Chondrocyte (in vitro differentiated cells): ENCODE results near the gene OTOS. TPM values are rescaled to one million over a fixed set of nuclear protein-coding genes. Genes with fewer than 3 reads are reported as not detected.

ENCODE experiments used
- DNase-seq: peaks from one replicate; pipeline ENCODE4 v3.0.0; 2021; ENCODE audit warnings: mixed read lengths, low spot score
- H3K27ac Mint-ChIP-seq: one replicate; pipeline ENCODE4 v1.8.0; 2021; ENCODE audit warnings: mild to moderate bottlenecking, moderate library complexity, mixed read lengths; ENCODE audit not compliant: unreplicated experiment
- H3K27me3 Mint-ChIP-seq: 2 replicates; pipeline ENCODE4 v1.8.0; 2021; ENCODE audit warnings: low read depth, mixed read lengths
- H3K36me3 Mint-ChIP-seq: 2 replicates; pipeline ENCODE4 v1.8.0; 2021; ENCODE audit warnings: low read depth, mixed read lengths
- H3K4me1 Mint-ChIP-seq: 2 replicates; pipeline ENCODE4 v1.8.0; 2021; ENCODE audit warnings: low read depth, mild to moderate bottlenecking, mixed read lengths
- H3K4me3 Mint-ChIP-seq: one replicate; pipeline ENCODE4 v1.8.0; 2021; ENCODE audit warnings: mild to moderate bottlenecking, moderate library complexity, mixed read lengths; ENCODE audit not compliant: unreplicated experiment
- H3K9me3 Mint-ChIP-seq: 2 replicates; pipeline ENCODE4 v1.8.0; 2021; ENCODE audit warnings: low read depth, mixed read lengths
- total RNA-seq: library from RNA; stranded (reverse); gene quantifications from 3 replicates; pipeline ENCODE4 v1.2.1, GENCODE V29; 2021
- TF ChIP-seq, protein P1 (sequence below): fragments of 200-600 bp; sonication (generic); IDR thresholded peaks from 2 replicates; pipeline ENCODE4 v1.5.0; 2021; ENCODE audit warnings: antibody characterized with exemption, mild to moderate bottlenecking, moderate library complexity

OTOS gene
- total RNA-seq, 1 donor from 2014 or later, result not detected

DNA sequence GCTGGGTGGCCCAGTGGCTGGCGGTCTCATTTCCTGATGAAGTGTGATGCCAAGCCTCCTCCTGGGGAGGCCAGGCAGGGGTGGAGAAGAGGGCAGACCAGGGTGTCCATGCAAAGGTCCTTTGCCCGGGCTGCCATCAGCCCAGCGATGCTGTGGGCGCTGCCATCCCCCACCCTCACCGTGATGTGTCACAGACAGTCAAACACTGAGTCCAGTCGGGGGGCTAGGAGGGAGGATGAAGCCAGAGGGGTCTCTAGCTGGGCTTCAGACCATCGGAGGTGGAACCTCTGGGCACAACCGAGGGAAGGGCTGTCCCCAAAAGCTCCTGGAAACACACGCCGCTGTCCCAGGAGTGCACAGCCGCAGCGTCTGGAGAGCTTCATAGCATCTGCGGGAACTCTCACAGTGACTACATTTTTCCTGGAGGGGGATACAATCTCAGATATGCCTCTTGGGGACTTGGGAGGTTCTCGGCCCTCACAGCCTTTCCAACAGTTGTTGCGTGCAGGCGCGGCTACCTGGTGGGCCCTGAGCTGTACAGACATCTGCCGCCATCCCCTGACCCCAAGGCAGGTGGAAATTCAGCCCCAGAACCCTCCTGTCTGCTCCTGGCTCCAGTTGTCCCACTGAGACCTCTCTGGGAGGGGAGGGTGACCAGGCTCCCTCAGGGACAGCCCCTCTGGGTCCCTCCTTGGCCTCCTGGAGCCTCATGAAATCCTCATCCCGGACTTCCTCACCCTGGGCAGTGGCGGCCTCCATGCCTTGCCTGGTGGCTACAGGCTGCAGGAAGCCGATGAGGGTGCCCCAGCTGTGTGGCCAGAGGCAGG lies 26.5 kb upstream of the OTOS start:
- H3K4me1 Mint-ChIP-seq, result no peaks in the 10 kb centered on the region
- no peak overlapping the region for H3K27ac Mint-ChIP-seq
- H3K9me3 Mint-ChIP-seq, result no peaks in the 10 kb centered on the region
- H3K36me3 Mint-ChIP-seq, result no peaks in the 10 kb centered on the region
- TF ChIP-seq, protein P1, sequence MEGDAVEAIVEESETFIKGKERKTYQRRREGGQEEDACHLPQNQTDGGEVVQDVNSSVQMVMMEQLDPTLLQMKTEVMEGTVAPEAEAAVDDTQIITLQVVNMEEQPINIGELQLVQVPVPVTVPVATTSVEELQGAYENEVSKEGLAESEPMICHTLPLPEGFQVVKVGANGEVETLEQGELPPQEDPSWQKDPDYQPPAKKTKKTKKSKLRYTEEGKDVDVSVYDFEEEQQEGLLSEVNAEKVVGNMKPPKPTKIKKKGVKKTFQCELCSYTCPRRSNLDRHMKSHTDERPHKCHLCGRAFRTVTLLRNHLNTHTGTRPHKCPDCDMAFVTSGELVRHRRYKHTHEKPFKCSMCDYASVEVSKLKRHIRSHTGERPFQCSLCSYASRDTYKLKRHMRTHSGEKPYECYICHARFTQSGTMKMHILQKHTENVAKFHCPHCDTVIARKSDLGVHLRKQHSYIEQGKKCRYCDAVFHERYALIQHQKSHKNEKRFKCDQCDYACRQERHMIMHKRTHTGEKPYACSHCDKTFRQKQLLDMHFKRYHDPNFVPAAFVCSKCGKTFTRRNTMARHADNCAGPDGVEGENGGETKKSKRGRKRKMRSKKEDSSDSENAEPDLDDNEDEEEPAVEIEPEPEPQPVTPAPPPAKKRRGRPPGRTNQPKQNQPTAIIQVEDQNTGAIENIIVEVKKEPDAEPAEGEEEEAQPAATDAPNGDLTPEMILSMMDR, result no peak
- peaks cover 40% of the 10 kb centered on the region for H3K27me3 Mint-ChIP-seq
- peak; percentile 68 for DNase-seq
- H3K4me3 Mint-ChIP-seq, result no peak overlapping the region

DNA sequence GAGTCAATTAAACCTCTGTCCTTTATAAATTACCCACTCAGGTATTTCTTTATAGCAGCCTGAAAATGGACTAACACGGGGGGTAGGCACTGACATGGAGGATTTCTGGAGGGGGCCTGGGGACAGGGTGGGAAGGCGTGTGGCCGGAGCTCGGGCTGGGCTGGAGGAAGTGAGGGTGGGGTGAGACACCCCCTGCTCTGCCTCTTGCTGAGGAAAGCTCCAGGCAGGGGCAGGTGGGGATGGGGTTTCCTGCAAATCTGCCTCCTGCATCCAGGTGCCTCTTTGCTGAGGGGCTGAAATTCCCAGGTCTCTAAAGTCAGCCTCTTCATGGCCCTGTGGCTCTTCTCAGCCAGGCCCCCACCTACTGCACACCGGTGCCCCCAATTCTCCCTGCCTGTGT lies 25.7 kb upstream of the OTOS start:
- peak; percentile 48 for DNase-seq
- Mint-ChIP-seq H3K36me3 (no peaks in the 10 kb centered on the region), H3K27me3 (peaks cover 37% of the 10 kb centered on the region), H3K4me1 (no peaks in the 10 kb centered on the region), H3K9me3 (no peaks in the 10 kb centered on the region), H3K4me3 (no peak overlapping the region), H3K27ac (no peak overlapping the region)
- TF ChIP-seq, protein P1, result no peak

DNA sequence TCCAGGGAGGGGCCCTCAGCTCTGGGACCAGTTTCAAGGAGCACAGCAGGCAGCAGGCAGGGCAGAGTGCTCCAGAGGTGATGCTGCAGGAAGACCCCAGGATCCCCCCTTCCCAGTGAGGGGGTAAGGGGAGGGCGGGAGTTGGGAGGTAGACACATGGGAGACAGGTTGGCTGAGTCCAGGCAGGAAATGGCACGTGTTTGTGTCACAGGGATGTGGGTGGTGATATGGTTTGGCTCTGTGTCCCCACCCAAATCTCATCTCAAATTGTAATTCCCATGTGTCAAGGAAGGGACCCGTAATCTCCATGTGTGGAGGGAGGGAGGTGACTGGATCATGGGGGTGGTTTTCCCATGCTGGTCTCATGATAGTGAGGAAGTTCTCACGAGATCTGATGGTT lies 25.2 kb upstream of the OTOS start:
- no peak overlapping the region for H3K27ac Mint-ChIP-seq

DNA sequence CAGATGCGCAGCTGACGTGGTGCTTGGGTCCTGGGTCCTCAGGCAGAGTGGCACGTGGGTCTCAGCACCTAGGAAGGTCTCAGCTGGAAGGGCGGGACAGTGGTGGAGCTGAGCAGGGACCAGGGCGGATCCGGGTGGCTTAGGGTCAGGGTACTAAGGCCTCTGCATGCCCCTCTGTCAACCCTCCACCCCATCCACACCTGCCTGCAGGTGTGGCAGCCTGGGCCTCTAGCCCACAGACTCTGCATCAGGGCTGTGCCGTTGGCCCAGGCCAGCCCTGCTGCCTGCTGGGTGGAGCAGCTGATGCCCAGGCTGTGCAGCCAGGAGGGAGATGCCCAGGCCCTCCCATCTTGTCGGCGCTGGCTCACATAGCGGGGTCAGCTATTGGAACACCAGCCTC lies 24.6 kb upstream of the OTOS start:
- Mint-ChIP-seq H3K9me3 (no peaks in the 10 kb centered on the region), H3K4me1 (no peaks in the 10 kb centered on the region), H3K4me3 (no peak overlapping the region), H3K27ac (no peak overlapping the region), H3K27me3 (peaks cover 36% of the 10 kb centered on the region), H3K36me3 (no peaks in the 10 kb centered on the region)
- TF ChIP-seq, protein P1, result no peak
- peak; percentile 52 for DNase-seq

More for the DNA sequence above, 25.2 kb upstream of the OTOS start:
- H3K4me1 Mint-ChIP-seq, result no peaks in the 10 kb centered on the region
- no peaks in the 10 kb centered on the region for H3K36me3 Mint-ChIP-seq
- TF ChIP-seq, protein P1, result no peak
- H3K9me3 Mint-ChIP-seq, result no peaks in the 10 kb centered on the region
- H3K4me3 Mint-ChIP-seq, result no peak overlapping the region
- H3K27me3 Mint-ChIP-seq, result peaks cover 36% of the 10 kb centered on the region
- peak; percentile 52 for DNase-seq

DNA sequence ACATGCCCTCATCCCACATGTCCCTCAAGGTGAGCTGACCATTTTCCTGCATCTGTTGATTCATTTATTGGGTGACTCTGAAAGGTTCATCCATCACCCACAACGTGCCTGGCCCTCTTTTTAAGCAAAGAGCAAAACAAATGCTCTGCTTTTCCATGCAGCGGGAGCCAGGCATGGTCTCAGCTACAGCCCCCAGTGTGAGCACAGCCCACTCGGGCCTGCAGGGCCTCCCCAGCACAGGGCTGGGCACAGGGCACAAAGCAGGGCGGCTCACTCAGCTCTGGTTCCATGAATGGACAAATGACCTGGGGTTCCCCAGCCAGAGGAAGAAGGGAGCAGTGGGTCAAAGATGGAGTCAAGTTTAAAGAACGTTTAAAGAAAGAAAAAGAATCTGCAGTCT lies 24.1 kb upstream of the OTOS start:
- peak; percentile 19 for DNase-seq
- peaks cover 36% of the 10 kb centered on the region for H3K27me3 Mint-ChIP-seq
- H3K36me3 Mint-ChIP-seq, result no peaks in the 10 kb centered on the region
- H3K4me3 Mint-ChIP-seq, result no peak overlapping the region
- H3K27ac Mint-ChIP-seq, result no peak overlapping the region
- H3K4me1 Mint-ChIP-seq, result no peaks in the 10 kb centered on the region
- H3K9me3 Mint-ChIP-seq, result no peaks in the 10 kb centered on the region
- TF ChIP-seq, protein P1, result no peak
